Spleen (tissue), 11 donors: ENCODE results near the gene HCK. TPM values are rescaled to one million over a fixed set of nuclear protein-coding genes. Genes with fewer than 3 reads are reported as not detected.

Experiments used
- DNase-seq: peaks from one replicate; pipeline ENCODE4 v3.0.0-alpha.2; 2020
- H3K27ac ChIP-seq, 8 donors: fragments of 200-600 bp; sonication (generic) in 7 of 8; 1 replicate in 4 of 8; 2 replicates in 4 of 8; pipeline versions ENCODE4 v1.5.0 to v1.8.0; 2016 to 2021; ENCODE audit warnings: inconsistent platforms in 4 of 8, mild to moderate bottlenecking in 4 of 8, moderate library complexity in 1 of 8
- H3K27me3 ChIP-seq, 7 donors: fragments of 200-600 bp; sonication (generic) in 6 of 7; replicated peaks in 1 of 7; 1 replicate in 4 of 7; 2 replicates in 3 of 7; pipeline versions ENCODE4 v1.5.0 to v1.8.0; 2016 to 2021; ENCODE audit warnings: inconsistent platforms in 3 of 7, mild to moderate bottlenecking in 1 of 7
- H3K36me3 ChIP-seq, 6 donors: fragments of 200-600 bp; sonication (generic) in 5 of 6; 1 replicate in 4 of 6; 2 replicates in 2 of 6; pipeline versions ENCODE4 v1.5.0 to v1.8.0; 2016 to 2021; ENCODE audit warnings: inconsistent platforms in 2 of 6
- H3K4me1 ChIP-seq, 6 donors: fragments of 200-600 bp; sonication (generic) in 5 of 6; 1 replicate in 3 of 6; 2 replicates in 3 of 6; pipeline versions ENCODE4 v1.5.0 to v1.8.0; 2016 to 2021; ENCODE audit warnings: inconsistent platforms in 3 of 6
- H3K4me3 ChIP-seq, 8 donors: fragments of 200-600 bp; sonication (generic) in 7 of 8; 1 replicate in 4 of 8; 2 replicates in 4 of 8; pipeline versions ENCODE4 v1.5.0 to v1.8.0; 2016 to 2021; ENCODE audit warnings: inconsistent platforms in 4 of 8, mild to moderate bottlenecking in 4 of 8, moderate library complexity in 2 of 8
- H3K9me3 ChIP-seq, 8 donors: fragments of 200-600 bp; sonication (generic) in 7 of 8; 1 replicate in 4 of 8; 2 replicates in 4 of 8; pipeline versions ENCODE4 v1.5.0 to v1.8.0; 2016 to 2021; ENCODE audit warnings: inconsistent platforms in 4 of 8
- POLR2A ChIP-seq, 3 donors: fragments of 450-650 bp; IDR thresholded peaks; one replicate each; pipeline ENCODE4 v1.5.1; 2017; ENCODE audit warnings: antibody characterized with exemption in 3 of 3, mild to moderate bottlenecking in 1 of 3
- POLR2AphosphoS5 ChIP-seq, 3 donors: sonication (generic); formaldehyde crosslinking; IDR thresholded peaks; one replicate each; pipeline ENCODE4 v1.5.1; 2017; ENCODE audit warnings: antibody characterized with exemption in 3 of 3
- WGBS, 5 donors: extraction: QIAGEN DNeasy Blood & Tissue Kit in 3 of 5; methylation state at CpG; one replicate each; pipeline versions ENCODE4 v1.1.5 to v1.1.7; 2013 to 2018; 5-methylcytosine and 5-hydroxymethylcytosine counted together
- intact Hi-C: fragments of 100-400 bp; cut with DNase I; formaldehyde crosslinking; loops from one replicate; pipeline ENCODE4 v1.15.0; 2023; ENCODE audit warnings: low total_unique reads
- polyA plus RNA-seq, 3 donors: library from polyadenylated mRNA; stranded (reverse); fragments of 200-250 nt; gene quantifications; one replicate each; pipeline ENCODE4 v1.2.1, GENCODE V29; 2013
- total RNA-seq, 7 donors: library from RNA; depleted of rRNA in 3 of 7; stranded (reverse); fragments of >200 nt in 3 of 7; fragmentation: NEBNext Ultra II Directional in 4 of 7; extraction: Animal tissue kit (Norgen Biotek cat#: 25700) in 4 of 7; gene quantifications; one replicate each; pipeline versions ENCODE4 v1.1.0 to v1.2.1, GENCODE V29; 2016 to 2021
- TF ChIP-seq, protein P1 (sequence below), 11 experiments: fragments of 200-600 bp in 7 of 11; fragments of 450-650 bp in 4 of 11; sonication (generic) in 4 of 11; IDR thresholded peaks in 8 of 11; conservative IDR thresholded peaks in 3 of 11; 1 replicate in 7 of 11; 2 replicates in 4 of 11; pipeline versions ENCODE4 v1.4.0 to v1.8.0; 2016 to 2021; ENCODE audit warnings: antibody characterized with exemption in 11 of 11, inconsistent platforms in 4 of 11, mild to moderate bottlenecking in 1 of 11
- donor health status: healthy with polysubstance abuse.
- donor health status: DM: no; HTN: no; CAD: no; lungs with moderate emphysema.
- donor health status: DM: no; HTN: no; CAD: no.
- donor health status: Bipolar disorder and iron deficiency.
- donor health status: healthy.
- donor health status: DM: no; HTN: no; CAD: no.
- donor health status: DM: yes; HTN: yes; CAD: no.

HCK gene
- total and polyA plus RNA-seq, 10 donors, result 44.3 to 341 (median 151) TPM

DNA sequence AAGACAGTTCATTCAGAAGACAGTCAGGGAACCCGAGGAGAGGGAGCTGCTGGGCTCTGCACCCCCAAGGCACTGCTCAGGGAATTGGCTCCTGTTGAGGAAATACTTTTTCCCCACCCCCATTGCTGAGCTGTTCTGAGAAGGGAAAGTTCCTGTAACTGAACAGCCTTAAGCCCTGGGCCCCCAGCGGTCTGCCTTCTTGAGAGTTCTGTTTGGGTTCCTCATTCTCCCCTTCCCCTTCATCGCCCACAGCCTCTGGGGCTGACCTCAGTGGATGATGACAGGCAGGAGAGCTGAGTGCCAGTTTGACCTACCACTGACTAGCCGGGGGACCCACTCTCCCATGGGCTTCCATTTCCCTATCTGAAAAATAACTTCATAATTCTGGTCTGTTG, 10.7 kb downstream of the HCK start:
- Histone ChIP-seq H3K4me3 (peak overlapping the region in 3 of 8 donors; percentile 1 to 59 (median 12)), H3K36me3 (peaks cover 0 to 23% (median 0%) of the 10 kb centered on the region in 6 donors), H3K27me3 (peaks cover 0 to 11% (median 0%) of the 10 kb centered on the region in 7 donors), H3K27ac (peak overlapping the region in 7 of 8 donors; percentile 68 to 92 (median 87)), H3K4me1 (peaks cover 0 to 88% (median 11%) of the 10 kb centered on the region in 6 donors), H3K9me3 (no peaks in the 10 kb centered on the region)
- 16 to 25% (median 21%) methylated on average over 4 of the region's 4 CpGs for WGBS, 5 donors
- TF ChIP-seq POLR2AphosphoS5 (IDR thresholded peaks at IDR 0.05) (peak; percentile 24 to 85 (median 60)), POLR2A (IDR thresholded peaks at IDR 0.05) (no peak)
- TF ChIP-seq, protein P1, sequence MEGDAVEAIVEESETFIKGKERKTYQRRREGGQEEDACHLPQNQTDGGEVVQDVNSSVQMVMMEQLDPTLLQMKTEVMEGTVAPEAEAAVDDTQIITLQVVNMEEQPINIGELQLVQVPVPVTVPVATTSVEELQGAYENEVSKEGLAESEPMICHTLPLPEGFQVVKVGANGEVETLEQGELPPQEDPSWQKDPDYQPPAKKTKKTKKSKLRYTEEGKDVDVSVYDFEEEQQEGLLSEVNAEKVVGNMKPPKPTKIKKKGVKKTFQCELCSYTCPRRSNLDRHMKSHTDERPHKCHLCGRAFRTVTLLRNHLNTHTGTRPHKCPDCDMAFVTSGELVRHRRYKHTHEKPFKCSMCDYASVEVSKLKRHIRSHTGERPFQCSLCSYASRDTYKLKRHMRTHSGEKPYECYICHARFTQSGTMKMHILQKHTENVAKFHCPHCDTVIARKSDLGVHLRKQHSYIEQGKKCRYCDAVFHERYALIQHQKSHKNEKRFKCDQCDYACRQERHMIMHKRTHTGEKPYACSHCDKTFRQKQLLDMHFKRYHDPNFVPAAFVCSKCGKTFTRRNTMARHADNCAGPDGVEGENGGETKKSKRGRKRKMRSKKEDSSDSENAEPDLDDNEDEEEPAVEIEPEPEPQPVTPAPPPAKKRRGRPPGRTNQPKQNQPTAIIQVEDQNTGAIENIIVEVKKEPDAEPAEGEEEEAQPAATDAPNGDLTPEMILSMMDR (IDR thresholded peaks at IDR 0.05 in 8 of 11, conservative IDR thresholded peaks at IDR 0.05 in 3 of 11), result peak in 1 of 11 experiments; percentile 14
- intact Hi-C loops, result no loop called here
- DNase-seq, result peak; percentile 92

DNA sequence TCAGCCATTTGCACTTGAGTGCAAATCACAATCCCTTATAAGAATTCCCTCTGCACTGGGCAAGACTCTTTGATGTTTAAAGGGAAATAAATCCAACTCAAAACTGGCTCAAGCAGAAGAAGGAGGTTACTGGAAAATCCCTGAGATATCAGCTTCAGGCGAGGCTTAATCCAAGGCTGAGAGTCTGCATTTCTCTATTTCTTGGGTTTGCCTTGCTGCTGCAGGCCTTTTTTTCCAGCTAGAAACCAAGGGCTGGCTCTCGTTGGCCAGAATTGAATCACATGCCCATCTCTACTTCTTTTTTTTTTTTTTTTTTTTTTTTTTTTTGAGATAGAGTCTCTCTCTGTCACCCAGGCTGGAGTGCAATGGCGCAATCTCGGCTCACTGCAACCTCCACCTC, 11.7 kb downstream of the HCK start:
- Histone ChIP-seq H3K4me1 (peaks cover 0 to 90% (median 12%) of the 10 kb centered on the region in 6 donors), H3K27me3 (peaks cover 0 to 7% (median 0%) of the 10 kb centered on the region in 7 donors), H3K9me3 (no peaks in the 10 kb centered on the region), H3K4me3 (peak overlapping the region in 4 of 8 donors; percentile 10 to 59 (median 12)), H3K36me3 (peaks cover 0 to 18% (median 0%) of the 10 kb centered on the region in 6 donors), H3K27ac (peak overlapping the region; percentile 13 to 92 (median 84))
- 42 to 76% (median 55%) methylated on average over 4 of the region's 4 CpGs for WGBS, 5 donors
- intact Hi-C loops, result no loop called here
- peak in 1 of 3 donors; percentile 41 for TF ChIP-seq POLR2AphosphoS5 (IDR thresholded peaks at IDR 0.05)
- no peak for TF ChIP-seq POLR2A (IDR thresholded peaks at IDR 0.05)
- no peak for DNase-seq

DNA sequence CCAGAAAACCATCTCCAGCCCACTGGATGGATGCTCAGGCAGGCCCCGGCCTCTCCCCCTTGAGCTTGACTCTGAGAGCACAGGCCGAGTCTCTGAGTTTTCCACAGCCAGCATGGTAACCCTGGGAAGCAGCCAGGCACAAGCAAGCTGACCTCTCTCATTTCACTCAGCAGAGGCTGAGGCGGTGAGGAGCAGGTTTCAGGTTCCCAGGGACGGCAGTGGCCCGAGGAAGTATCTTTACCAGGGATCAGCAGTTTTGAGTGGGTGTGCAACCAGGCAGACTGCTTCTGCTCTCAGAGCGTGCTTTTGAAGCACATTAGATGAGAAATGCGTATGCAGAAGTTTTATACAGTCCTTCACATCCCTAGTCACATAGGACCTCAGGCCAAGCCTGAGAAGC, 12.6 kb downstream of the HCK start:
- no peak for TF ChIP-seq POLR2A (IDR thresholded peaks at IDR 0.05)
- peak in 2 of 3 donors; percentile 49 to 53 for TF ChIP-seq POLR2AphosphoS5 (IDR thresholded peaks at IDR 0.05)
- TF ChIP-seq, protein P1 (IDR thresholded peaks at IDR 0.05 in 8 of 11, conservative IDR thresholded peaks at IDR 0.05 in 3 of 11), result no peak
- intact Hi-C loops, result no loop called here
- no peaks in the 10 kb centered on the region for H3K9me3 ChIP-seq
- H3K4me1 ChIP-seq, result peaks cover 0 to 92% (median 19%) of the 10 kb centered on the region in 6 donors
- H3K36me3 ChIP-seq, result peaks cover 0 to 15% (median 0%) of the 10 kb centered on the region in 6 donors
- peak overlapping the region in 7 of 8 donors; percentile 68 to 92 (median 87) for H3K27ac ChIP-seq
- peak overlapping the region in 1 of 8 donors; percentile 31 for H3K4me3 ChIP-seq
- DNase-seq, result no peak
- no peaks in the 10 kb centered on the region for H3K27me3 ChIP-seq
- 72 to 83% (median 77%) methylated on average over 7 of the region's 7 CpGs for WGBS, 5 donors

DNA sequence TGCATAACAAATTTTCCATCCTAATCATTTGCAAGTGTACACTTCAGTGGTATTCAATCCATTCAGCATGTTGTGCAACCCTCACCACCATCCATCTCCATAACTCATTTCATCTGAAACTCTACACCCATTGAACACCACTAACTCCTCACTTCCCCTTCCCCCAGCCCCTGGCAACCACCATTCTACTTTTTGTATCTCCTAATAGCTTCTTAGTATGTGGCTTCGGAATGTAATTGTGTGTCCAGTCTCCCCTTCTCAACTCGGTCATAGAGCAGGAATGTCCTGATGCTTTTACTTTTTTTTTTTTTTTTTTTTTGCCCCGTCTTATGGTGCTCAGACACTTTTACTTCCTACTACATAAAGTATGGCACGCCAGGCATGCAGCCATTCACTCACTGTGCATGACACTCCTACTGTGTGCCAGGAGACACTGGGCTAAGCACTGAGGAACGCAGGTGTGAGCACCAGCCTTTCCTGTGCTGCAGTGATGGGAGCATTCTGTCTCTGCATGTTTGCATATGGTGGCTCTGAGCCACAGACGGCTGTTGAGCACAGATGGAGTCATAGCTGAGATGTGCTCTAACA, 15.3 kb downstream of the HCK start:
- intact Hi-C loops, result no loop called here
- Histone ChIP-seq H3K9me3 (no peaks in the 10 kb centered on the region), H3K36me3 (peaks cover 0 to 18% (median under 1%) of the 10 kb centered on the region in 6 donors), H3K27me3 (no peaks in the 10 kb centered on the region), H3K4me1 (peaks cover 0 to 97% (median 36%) of the 10 kb centered on the region in 6 donors), H3K27ac (peak overlapping the region in 7 of 8 donors; percentile 25 to 92 (median 85)), H3K4me3 (no peak overlapping the region)
- no peak for DNase-seq
- TF ChIP-seq POLR2AphosphoS5 (IDR thresholded peaks at IDR 0.05) (peak in 2 of 3 donors; percentile 24 to 28), POLR2A (IDR thresholded peaks at IDR 0.05) (no peak)
- WGBS, 5 donors, result 55 to 80% (median 72%) methylated on average over 6 of the region's 6 CpGs

DNA sequence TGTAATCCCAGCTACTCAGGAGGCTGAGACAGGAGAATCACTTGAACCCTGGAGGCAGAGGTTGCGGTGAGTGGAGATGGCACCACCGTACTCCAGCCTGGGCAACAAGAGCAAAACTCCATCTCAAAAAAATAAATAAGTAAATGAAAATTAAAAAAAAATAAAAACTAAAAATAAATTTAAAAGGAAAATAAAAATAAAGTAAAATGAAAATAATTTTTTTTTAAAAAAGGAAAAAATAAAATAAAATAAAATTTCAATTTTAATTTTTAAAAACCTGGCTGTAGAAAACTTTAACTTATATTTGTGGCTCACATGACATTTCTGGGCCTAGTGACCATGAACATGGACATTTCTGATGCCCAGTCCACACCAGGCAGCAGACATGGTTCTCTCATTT, 16.1 kb downstream of the HCK start:
- Histone ChIP-seq H3K27me3 (no peaks in the 10 kb centered on the region), H3K4me3 (peak overlapping the region in 1 of 8 donors; percentile 43), H3K27ac (peak overlapping the region in 7 of 8 donors; percentile 45 to 92 (median 85)), H3K9me3 (no peaks in the 10 kb centered on the region), H3K36me3 (peaks cover 0 to 27% (median 4%) of the 10 kb centered on the region in 6 donors), H3K4me1 (peaks cover 0 to 88% (median 36%) of the 10 kb centered on the region in 6 donors)
- TF ChIP-seq POLR2A (IDR thresholded peaks at IDR 0.05) (no peak), POLR2AphosphoS5 (IDR thresholded peaks at IDR 0.05) (no peak)
- TF ChIP-seq, protein P1 (IDR thresholded peaks at IDR 0.05 in 8 of 11, conservative IDR thresholded peaks at IDR 0.05 in 3 of 11), result no peak
- no peak for DNase-seq
- 50 to 100% (median 96%) methylated on average over 2 of the region's 2 CpGs for WGBS, 5 donors
- intact Hi-C loops, result no loop called here
